ENCODE measurements around the gene BIRC7. TPM values are rescaled to one million over a fixed set of nuclear protein-coding genes. Genes with fewer than 3 reads are reported as not detected.

BIRC7 gene
- total and polyA plus RNA-seq, 2 of the 4 experiments (the other 2 are of a cell fraction), result not detected

DNA sequence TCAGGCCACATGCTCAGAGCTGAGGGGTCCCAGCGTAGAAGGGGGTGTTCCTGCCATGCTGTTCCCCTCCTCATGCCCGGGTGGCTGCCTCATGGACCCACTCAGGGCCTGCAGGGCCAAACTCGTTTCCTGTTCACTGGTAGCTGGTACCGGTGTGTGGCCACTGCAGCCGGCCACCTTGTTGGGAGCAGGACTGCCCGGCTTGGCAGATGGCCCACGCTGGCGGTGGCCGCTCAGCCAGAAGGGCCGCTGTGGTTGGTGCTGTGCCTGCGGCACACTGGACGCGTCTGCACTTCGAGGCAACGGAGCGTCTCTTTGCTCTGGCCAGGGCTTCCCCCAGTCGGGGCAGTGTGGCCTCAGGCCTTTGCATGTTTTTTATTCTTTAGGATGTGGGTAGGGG is 47.2 kb downstream of the BIRC7 start:
- Histone ChIP-seq H3K4me1 (ENCODE audit: control insufficient read depth, insufficient read depth, low read length) (no peaks in the 10 kb centered on the region), H3K36me3 (ENCODE audit: control insufficient read depth, insufficient read depth, low read length) (peaks cover 81% of the 10 kb centered on the region), H3K18ac (ENCODE audit: low read depth, low read length) (no peak overlapping the region), H2BK120ac (ENCODE audit: low read depth, low read length) (no peak overlapping the region), H3K79me1 (ENCODE audit: low read depth in 1 of 2, low read length in 2 of 2) (peaks cover 12 to 28% of the 10 kb centered on the region in 2 experiments), H4K5ac (ENCODE audit: low read depth, low read length) (no peak overlapping the region), H4K8ac (ENCODE audit: low read depth in 2 of 2, low read length in 2 of 2) (no peak overlapping the region), H3K4me2 (ENCODE audit: low read depth, low read length) (no peak overlapping the region), H3K4me3 (ENCODE audit: insufficient read depth, low read depth, low read length) (no peak overlapping the region), H2BK15ac (ENCODE audit: low read depth, low read length) (no peak overlapping the region), H3K23ac (ENCODE audit: low read depth, low read length) (no peak overlapping the region), H4K20me1 (ENCODE audit: insufficient read depth, low read length) (peaks cover 50% of the 10 kb centered on the region), H4K91ac (ENCODE audit: insufficient read depth, low read depth, low read length) (no peak overlapping the region), H3K27ac (ENCODE audit: insufficient read depth, low read length) (no peak overlapping the region), H3K14ac (replicated peaks; ENCODE audit: low read depth, low read length) (no peak overlapping the region), H2AFZ (replicated peaks; ENCODE audit: low read length, poor library complexity) (no peak overlapping the region), H3K56ac (ENCODE audit: extremely low read depth, insufficient read depth, low read length) (no peak overlapping the region), H3K9me1 (ENCODE audit: insufficient read depth, low read length) (no peaks in the 10 kb centered on the region), H2AK9ac (replicated peaks; ENCODE audit: low read depth, low read length, poor library complexity) (no peak overlapping the region), H3K9ac (ENCODE audit: low read depth, low read length) (no peak overlapping the region), H2AK5ac (ENCODE audit: low read depth, low read length) (no peak overlapping the region), H2BK20ac (ENCODE audit: low read depth, low read length) (no peak overlapping the region), H2BK5ac (ENCODE audit: low read depth, low read length, poor library complexity, severe bottlenecking) (no peak overlapping the region), H3K4ac (ENCODE audit: low read depth, low read length) (no peak overlapping the region), H3K27me3 (ENCODE audit: control insufficient read depth, insufficient read depth, low read length) (no peaks in the 10 kb centered on the region), H3K9me3 (ENCODE audit: control insufficient read depth, insufficient read depth, low read length) (no peaks in the 10 kb centered on the region)
- DNase-seq (no peak), ATAC-seq (ENCODE audit: low read depth) (no peak)
- 93% methylated on average over 12 of the region's 17 CpGs; no CpG with 5 or more reads in 1 of the 2 experiments for WGBS, 2 experiments (ENCODE audit: extremely low coverage in 2 of 2, insufficient read length in 1 of 2)
- dilution Hi-C loops (cut with HindIII; ENCODE audit: low sequenced_read_pairs, unreplicated experiment) (no loop called here), in situ Hi-C loops (cut with MboI; ENCODE audit: low sequenced_read_pairs) (no loop called here), intact Hi-C loops (cut with micrococcal nuclease) (no loop called here)
- ChIA-PET CTCF (no interaction called here), POLR2A (ENCODE audit: unreplicated experiment) (no interaction called here)
- no peak for TF ChIP-seq RAD21 (IDR thresholded peaks at IDR 0.05; ENCODE audit: low read length)
- no peak for TF ChIP-seq SMC3 (IDR thresholded peaks at IDR 0.05; ENCODE audit: low read depth, low read length)
- no peak for TF ChIP-seq BHLHE40 (IDR thresholded peaks at IDR 0.05; ENCODE audit: low read depth, low read length)
- no peak for TF ChIP-seq FOS (IDR thresholded peaks at IDR 0.05; ENCODE audit: low read depth, low read length)
- no TSS peak for BruUV-seq (replicated peaks)

Data from IMR-90 (cell line).